ENCODE results near the gene CNTNAP2. TPM values are rescaled to one million over a fixed set of nuclear protein-coding genes. Genes with fewer than 3 reads are reported as not detected.

CNTNAP2 gene
- total RNA-seq, 4 donors from 2014 or later, result 0.91 to 16.0 TPM; not detected in 2

- Histone ChIP-seq H3K4me1 (no peaks in the 10 kb centered on the region), H3K4me3 (no peak overlapping the region), H3K27ac (no peak overlapping the region), H3K27me3 (no peaks in the 10 kb centered on the region), H3K9me3 (no peaks in the 10 kb centered on the region), H3K36me3 (no peaks in the 10 kb centered on the region)
- intact Hi-C loops (cut with DNase I; ENCODE audit: low total_unique reads), result no loop called here
- TF ChIP-seq, protein P1, sequence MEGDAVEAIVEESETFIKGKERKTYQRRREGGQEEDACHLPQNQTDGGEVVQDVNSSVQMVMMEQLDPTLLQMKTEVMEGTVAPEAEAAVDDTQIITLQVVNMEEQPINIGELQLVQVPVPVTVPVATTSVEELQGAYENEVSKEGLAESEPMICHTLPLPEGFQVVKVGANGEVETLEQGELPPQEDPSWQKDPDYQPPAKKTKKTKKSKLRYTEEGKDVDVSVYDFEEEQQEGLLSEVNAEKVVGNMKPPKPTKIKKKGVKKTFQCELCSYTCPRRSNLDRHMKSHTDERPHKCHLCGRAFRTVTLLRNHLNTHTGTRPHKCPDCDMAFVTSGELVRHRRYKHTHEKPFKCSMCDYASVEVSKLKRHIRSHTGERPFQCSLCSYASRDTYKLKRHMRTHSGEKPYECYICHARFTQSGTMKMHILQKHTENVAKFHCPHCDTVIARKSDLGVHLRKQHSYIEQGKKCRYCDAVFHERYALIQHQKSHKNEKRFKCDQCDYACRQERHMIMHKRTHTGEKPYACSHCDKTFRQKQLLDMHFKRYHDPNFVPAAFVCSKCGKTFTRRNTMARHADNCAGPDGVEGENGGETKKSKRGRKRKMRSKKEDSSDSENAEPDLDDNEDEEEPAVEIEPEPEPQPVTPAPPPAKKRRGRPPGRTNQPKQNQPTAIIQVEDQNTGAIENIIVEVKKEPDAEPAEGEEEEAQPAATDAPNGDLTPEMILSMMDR (IDR thresholded peaks at IDR 0.05), result no peak
- no peak for TF ChIP-seq POLR2A (IDR thresholded peaks at IDR 0.05)
- DNase-seq, result no peak
These were observed 1159.5 kb downstream of the CNTNAP2 start for GRCh38 chr7:147276106-147276505.

GRCh38 chr7:147276783-147277370 is 1160.3 kb downstream of the CNTNAP2 start:
- DNase-seq, result no peak
- no peaks in the 10 kb centered on the region for H3K9me3 ChIP-seq
- H3K4me1 ChIP-seq, result no peaks in the 10 kb centered on the region
- intact Hi-C loops (cut with DNase I; ENCODE audit: low total_unique reads), result no loop called here
- TF ChIP-seq, protein P1 (IDR thresholded peaks at IDR 0.05), result no peak
- TF ChIP-seq POLR2A (IDR thresholded peaks at IDR 0.05), result no peak
- H3K27me3 ChIP-seq, result no peaks in the 10 kb centered on the region
- no peak overlapping the region for H3K4me3 ChIP-seq
- H3K36me3 ChIP-seq, result no peaks in the 10 kb centered on the region
- H3K27ac ChIP-seq, result no peak overlapping the region

DNA sequence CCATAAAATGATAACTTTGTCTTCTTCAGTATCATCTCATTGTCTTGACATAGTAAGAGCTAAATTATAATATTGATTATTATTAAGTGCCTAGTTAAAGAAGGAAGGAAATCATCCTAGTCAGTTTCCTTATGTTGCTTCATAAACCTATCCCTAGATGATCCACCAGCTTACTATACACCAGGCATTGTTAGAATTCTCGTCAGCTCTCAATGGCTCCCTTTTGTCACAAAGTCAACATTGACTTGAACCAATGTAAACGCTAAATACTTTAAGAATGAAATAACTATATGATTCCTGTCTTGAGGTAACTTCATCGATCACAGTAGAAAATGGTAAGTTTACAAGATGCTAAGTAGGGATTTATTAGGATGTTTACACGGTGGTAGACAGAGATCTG is 1162.9 kb downstream of the CNTNAP2 start:
- no peaks in the 10 kb centered on the region for H3K4me1 ChIP-seq
- H3K27ac ChIP-seq, result no peak overlapping the region
- TF ChIP-seq POLR2A (IDR thresholded peaks at IDR 0.05), result no peak
- TF ChIP-seq, protein P1 (IDR thresholded peaks at IDR 0.05), result no peak
- H3K27me3 ChIP-seq, result no peaks in the 10 kb centered on the region
- intact Hi-C loops (cut with DNase I; ENCODE audit: low total_unique reads), result no loop called here
- H3K36me3 ChIP-seq, result no peaks in the 10 kb centered on the region
- H3K9me3 ChIP-seq, result no peaks in the 10 kb centered on the region
- DNase-seq, result no peak
- H3K4me3 ChIP-seq, result no peak overlapping the region

- no peaks in the 10 kb centered on the region for H3K4me1 ChIP-seq
- H3K27me3 ChIP-seq, result no peaks in the 10 kb centered on the region
- intact Hi-C loops (cut with DNase I; ENCODE audit: low total_unique reads), result no loop called here
- TF ChIP-seq, protein P1 (IDR thresholded peaks at IDR 0.05), result no peak
- TF ChIP-seq POLR2A (IDR thresholded peaks at IDR 0.05), result no peak
- H3K27ac ChIP-seq, result no peak overlapping the region
- DNase-seq, result no peak
- no peaks in the 10 kb centered on the region for H3K9me3 ChIP-seq
- H3K4me3 ChIP-seq, result no peak overlapping the region
- no peaks in the 10 kb centered on the region for H3K36me3 ChIP-seq
These were observed 1163.4 kb downstream of the CNTNAP2 start for GRCh38 chr7:147279964-147280374.

- H3K4me3 ChIP-seq, result no peak overlapping the region
- H3K9me3 ChIP-seq, result no peaks in the 10 kb centered on the region
- H3K4me1 ChIP-seq, result no peaks in the 10 kb centered on the region
- no peak for DNase-seq
- intact Hi-C loops (cut with DNase I; ENCODE audit: low total_unique reads), result no loop called here
- H3K27me3 ChIP-seq, result no peaks in the 10 kb centered on the region
- no peaks in the 10 kb centered on the region for H3K36me3 ChIP-seq
- no peak for TF ChIP-seq POLR2A (IDR thresholded peaks at IDR 0.05)
- TF ChIP-seq, protein P1 (IDR thresholded peaks at IDR 0.05), result no peak
- H3K27ac ChIP-seq, result no peak overlapping the region
These were observed 1165.6 kb downstream of the CNTNAP2 start for GRCh38 chr7:147282204-147282603.

Data from uterus (tissue), 4 donors.